Measurements from ENCODE around the gene LYSET.

- TF ChIP-seq, protein P1, sequence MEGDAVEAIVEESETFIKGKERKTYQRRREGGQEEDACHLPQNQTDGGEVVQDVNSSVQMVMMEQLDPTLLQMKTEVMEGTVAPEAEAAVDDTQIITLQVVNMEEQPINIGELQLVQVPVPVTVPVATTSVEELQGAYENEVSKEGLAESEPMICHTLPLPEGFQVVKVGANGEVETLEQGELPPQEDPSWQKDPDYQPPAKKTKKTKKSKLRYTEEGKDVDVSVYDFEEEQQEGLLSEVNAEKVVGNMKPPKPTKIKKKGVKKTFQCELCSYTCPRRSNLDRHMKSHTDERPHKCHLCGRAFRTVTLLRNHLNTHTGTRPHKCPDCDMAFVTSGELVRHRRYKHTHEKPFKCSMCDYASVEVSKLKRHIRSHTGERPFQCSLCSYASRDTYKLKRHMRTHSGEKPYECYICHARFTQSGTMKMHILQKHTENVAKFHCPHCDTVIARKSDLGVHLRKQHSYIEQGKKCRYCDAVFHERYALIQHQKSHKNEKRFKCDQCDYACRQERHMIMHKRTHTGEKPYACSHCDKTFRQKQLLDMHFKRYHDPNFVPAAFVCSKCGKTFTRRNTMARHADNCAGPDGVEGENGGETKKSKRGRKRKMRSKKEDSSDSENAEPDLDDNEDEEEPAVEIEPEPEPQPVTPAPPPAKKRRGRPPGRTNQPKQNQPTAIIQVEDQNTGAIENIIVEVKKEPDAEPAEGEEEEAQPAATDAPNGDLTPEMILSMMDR (IDR thresholded peaks at IDR 0.05), result no peak
- TF ChIP-seq POLR2A (IDR thresholded peaks at IDR 0.05), result no peak
Observed at GRCh38 chr14:93155667-93156066, 29.4 kb upstream of the LYSET start.
